ENCODE results near the gene LRRC8C. TPM values are rescaled to one million over a fixed set of nuclear protein-coding genes. Genes with fewer than 3 reads are reported as not detected.

The LRRC8C gene
- total and polyA plus RNA-seq, 2 donors (not counting 1 experiment from before 2014, with no cell fraction given), result 3.9 to 6.8 TPM

- Histone ChIP-seq H4K20me1 (ENCODE audit: control insufficient read depth, insufficient read depth, low read length, poor library complexity, severe bottlenecking) (no peaks in the 10 kb centered on the region), H3K4me3 (ENCODE audit: control extremely low read depth in 1 of 5, extremely low read depth in 1 of 5, insufficient read depth in 1 of 5, low read depth in 2 of 5, low read length in 4 of 5) (no peak overlapping the region), H3K4me2 (replicated peaks; ENCODE audit: low read depth, low read length, poor library complexity, severe bottlenecking) (no peak overlapping the region), H3K36me3 (replicated peaks in 1 of 2; ENCODE audit: control extremely low read depth in 1 of 2, control insufficient read depth in 1 of 2, extremely low read depth in 1 of 2, insufficient read depth in 2 of 2, low read length in 1 of 2) (no peaks in the 10 kb centered on the region), H3K9ac (ENCODE audit: low read length) (no peak overlapping the region), H3K9me3 (ENCODE audit: control extremely low read depth in 1 of 3, control insufficient read depth in 2 of 3, insufficient read depth in 1 of 3, low read length in 2 of 3) (peaks cover 0 to 4% (median 0%) of the 10 kb centered on the region in 3 donors), H3K79me2 (ENCODE audit: control insufficient read depth, insufficient read depth, low read length) (peaks cover 6% of the 10 kb centered on the region), H3K27ac (ENCODE audit: low read length in 2 of 2) (no peak overlapping the region), H3K4me1 (ENCODE audit: control insufficient read depth in 2 of 2, insufficient read depth in 2 of 2, low read length in 2 of 2) (peaks cover 2 to 6% of the 10 kb centered on the region in 2 donors), H2AFZ (ENCODE audit: insufficient read depth, low read depth, low read length, poor library complexity, severe bottlenecking) (no peak overlapping the region), H3K27me3 (replicated peaks in 1 of 4; ENCODE audit: control extremely low read depth in 1 of 4, control insufficient read depth in 3 of 4, insufficient read depth in 4 of 4, low read length in 3 of 4) (no peaks in the 10 kb centered on the region)
- intact Hi-C loops (cut with micrococcal nuclease), result no loop called here
- CTCF ChIA-PET, result interaction anchor here (0.5 to 17.1 kb wide), 7 partner anchors 11 to 140 kb away, joined by 3 to 334 read pairs (median 3); no protein-coding TSS in a partner anchor
- POLR2A ChIA-PET, result no interaction called here
- peaks cover 12% of the 10 kb centered on the region for H3K4me1 Mint-ChIP-seq
- no peaks in the 10 kb centered on the region for H3K27me3 Mint-ChIP-seq
- no peaks in the 10 kb centered on the region for H3K9me3 Mint-ChIP-seq (ENCODE audit: insufficient read depth)
- ATAC-seq (ENCODE audit: low read depth) (no peak), DNase-seq (no peak)
- no peak overlapping the region for H3K4me3 Mint-ChIP-seq
- WGBS (ENCODE audit: insufficient coverage), result no CpG with 5 or more reads among the region's 3 CpGs
- TF ChIP-seq, protein P1, sequence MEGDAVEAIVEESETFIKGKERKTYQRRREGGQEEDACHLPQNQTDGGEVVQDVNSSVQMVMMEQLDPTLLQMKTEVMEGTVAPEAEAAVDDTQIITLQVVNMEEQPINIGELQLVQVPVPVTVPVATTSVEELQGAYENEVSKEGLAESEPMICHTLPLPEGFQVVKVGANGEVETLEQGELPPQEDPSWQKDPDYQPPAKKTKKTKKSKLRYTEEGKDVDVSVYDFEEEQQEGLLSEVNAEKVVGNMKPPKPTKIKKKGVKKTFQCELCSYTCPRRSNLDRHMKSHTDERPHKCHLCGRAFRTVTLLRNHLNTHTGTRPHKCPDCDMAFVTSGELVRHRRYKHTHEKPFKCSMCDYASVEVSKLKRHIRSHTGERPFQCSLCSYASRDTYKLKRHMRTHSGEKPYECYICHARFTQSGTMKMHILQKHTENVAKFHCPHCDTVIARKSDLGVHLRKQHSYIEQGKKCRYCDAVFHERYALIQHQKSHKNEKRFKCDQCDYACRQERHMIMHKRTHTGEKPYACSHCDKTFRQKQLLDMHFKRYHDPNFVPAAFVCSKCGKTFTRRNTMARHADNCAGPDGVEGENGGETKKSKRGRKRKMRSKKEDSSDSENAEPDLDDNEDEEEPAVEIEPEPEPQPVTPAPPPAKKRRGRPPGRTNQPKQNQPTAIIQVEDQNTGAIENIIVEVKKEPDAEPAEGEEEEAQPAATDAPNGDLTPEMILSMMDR (IDR thresholded peaks at IDR 0.05), result no peak
- no peak for TF ChIP-seq EZH2 (IDR thresholded peaks at IDR 0.05; ENCODE audit: borderline replicate concordance, insufficient read depth, low read depth, low read length, poor library complexity, severe bottlenecking)
- no peak overlapping the region for H3K27ac Mint-ChIP-seq
Measured at GRCh38 chr1:89622895-89623294, 10.0 kb upstream of the LRRC8C start.

DNA sequence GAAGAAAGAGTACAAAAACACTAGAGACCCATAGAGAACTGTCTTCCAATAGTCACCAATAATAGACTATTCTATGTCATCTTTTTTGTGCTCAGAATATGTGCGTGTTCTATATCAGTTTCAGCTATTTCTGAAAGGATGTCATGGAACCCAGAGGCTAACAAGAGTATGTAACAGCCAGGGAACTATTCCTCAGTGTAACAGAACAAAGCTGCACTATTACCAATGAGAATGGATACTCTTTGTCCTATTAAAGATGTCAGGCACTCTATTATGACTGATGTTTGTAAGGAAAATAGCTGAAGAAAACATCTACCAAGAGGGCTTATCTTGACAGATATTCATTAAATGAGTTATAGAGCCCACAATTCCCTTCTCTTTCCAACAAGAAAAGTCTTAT, 8.6 kb upstream of the LRRC8C start:
- Histone ChIP-seq H3K36me3 (replicated peaks in 1 of 2; ENCODE audit: control extremely low read depth in 1 of 2, control insufficient read depth in 1 of 2, extremely low read depth in 1 of 2, insufficient read depth in 2 of 2, low read length in 1 of 2) (no peaks in the 10 kb centered on the region), H2AFZ (ENCODE audit: insufficient read depth, low read depth, low read length, poor library complexity, severe bottlenecking) (no peak overlapping the region), H4K20me1 (ENCODE audit: control insufficient read depth, insufficient read depth, low read length, poor library complexity, severe bottlenecking) (no peaks in the 10 kb centered on the region), H3K4me2 (replicated peaks; ENCODE audit: low read depth, low read length, poor library complexity, severe bottlenecking) (no peak overlapping the region), H3K9me3 (ENCODE audit: control extremely low read depth in 1 of 3, control insufficient read depth in 2 of 3, insufficient read depth in 1 of 3, low read length in 2 of 3) (no peaks in the 10 kb centered on the region), H3K4me1 (ENCODE audit: control insufficient read depth in 2 of 2, insufficient read depth in 2 of 2, low read length in 2 of 2) (peaks cover 2 to 6% of the 10 kb centered on the region in 2 donors), H3K27ac (ENCODE audit: low read length in 2 of 2) (no peak overlapping the region), H3K27me3 (replicated peaks in 1 of 4; ENCODE audit: control extremely low read depth in 1 of 4, control insufficient read depth in 3 of 4, insufficient read depth in 4 of 4, low read length in 3 of 4) (no peaks in the 10 kb centered on the region), H3K79me2 (ENCODE audit: control insufficient read depth, insufficient read depth, low read length) (peaks cover 6% of the 10 kb centered on the region), H3K4me3 (ENCODE audit: control extremely low read depth in 1 of 5, extremely low read depth in 1 of 5, insufficient read depth in 1 of 5, low read depth in 2 of 5, low read length in 4 of 5) (no peak overlapping the region), H3K9ac (ENCODE audit: low read length) (no peak overlapping the region)
- ChIA-PET POLR2A (no interaction called here), CTCF (interaction anchor here (1.2 to 17.1 kb wide), 5 partner anchors 9 to 142 kb away, joined by 3 to 334 read pairs (median 4); partner anchors contain the start of gene LRRC8C)
- Mint-ChIP-seq H3K4me1 (peaks cover 14% of the 10 kb centered on the region), H3K4me3 (no peak overlapping the region), H3K27me3 (no peaks in the 10 kb centered on the region), H3K27ac (no peak overlapping the region), H3K9me3 (ENCODE audit: insufficient read depth) (no peaks in the 10 kb centered on the region)
- TF ChIP-seq, protein P1 (IDR thresholded peaks at IDR 0.05), result no peak
- TF ChIP-seq EZH2 (IDR thresholded peaks at IDR 0.05; ENCODE audit: borderline replicate concordance, insufficient read depth, low read depth, low read length, poor library complexity, severe bottlenecking), result no peak
- intact Hi-C loops (cut with micrococcal nuclease), result no loop called here
- no CpG with 5 or more reads among the region's 1 CpG for WGBS (ENCODE audit: insufficient coverage)
- ATAC-seq (ENCODE audit: low read depth) (no peak), DNase-seq (no peak)
